HG02588 (cell line): Measurements from ENCODE around the gene PRKCE.
A peak's percentile ranks its signal among the peaks of the same experiment; 100 is the strongest.

ENCODE experiments used
- ATAC-seq: cut with Tn5 transposase; IDR thresholded peaks from one replicate; pipeline ENCODE4 v1.9.1; 2021; ENCODE audit warnings: mild to moderate bottlenecking, moderate library complexity; ENCODE audit not compliant: unreplicated experiment

Gene PRKCE

DNA sequence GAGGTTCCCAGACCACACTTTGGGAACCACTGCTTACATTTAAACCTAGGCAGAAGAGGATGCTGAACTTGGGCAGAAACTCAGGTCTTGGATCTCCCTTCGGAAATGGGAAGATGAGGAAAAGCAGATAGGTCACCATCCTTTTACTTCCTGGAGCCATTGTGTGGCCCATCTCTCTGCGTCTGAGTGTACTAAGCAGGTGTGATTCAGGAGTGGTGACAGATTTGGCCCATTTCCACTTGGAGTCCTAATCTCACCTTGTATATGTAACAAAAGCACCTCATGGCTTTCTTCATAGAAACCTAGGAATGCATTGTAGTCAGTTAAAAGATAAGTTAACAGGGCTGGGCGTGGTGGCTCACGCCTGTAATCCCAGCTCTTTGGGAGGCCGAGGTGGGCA is 71.0 kb downstream of the PRKCE start:
- ATAC-seq, result no peak

DNA sequence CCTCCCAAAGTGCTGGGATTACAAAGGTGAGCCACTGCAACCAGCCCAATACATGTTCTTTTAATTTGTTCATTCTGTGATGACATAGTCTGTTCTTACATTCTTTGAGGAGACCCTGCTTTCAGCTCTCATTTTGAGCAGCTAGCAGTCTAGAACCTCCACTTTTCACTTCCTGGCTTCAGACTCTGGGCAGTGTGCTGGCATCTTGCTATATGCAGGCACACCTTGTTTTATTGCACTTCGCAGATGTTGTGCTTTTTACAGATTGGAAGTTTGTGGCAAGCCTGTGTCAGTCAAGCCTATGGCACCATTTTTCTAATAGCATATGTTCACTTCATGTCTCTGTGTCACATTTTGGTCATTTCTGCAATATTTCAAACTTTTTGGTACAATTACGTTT is 72.4 kb downstream of the PRKCE start:
- no peak for ATAC-seq

DNA sequence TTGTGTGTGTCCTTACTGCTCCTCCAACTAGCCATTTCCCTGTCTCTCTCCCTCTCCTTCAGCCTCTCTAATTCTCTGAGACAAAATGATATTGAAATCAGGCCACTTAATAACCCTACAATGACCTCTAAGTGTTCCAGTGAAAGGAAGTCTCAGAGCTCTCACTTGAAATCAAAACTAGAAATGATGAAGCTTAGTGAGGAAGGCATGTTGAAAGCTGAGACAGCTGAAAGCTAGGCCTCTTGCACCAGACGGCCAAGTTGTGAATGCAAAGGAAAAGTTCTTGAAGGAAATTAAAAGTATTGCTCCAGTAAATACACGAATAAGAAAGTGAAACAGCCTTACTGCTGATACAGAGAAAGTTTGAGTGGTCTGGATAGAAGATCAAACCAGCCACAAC is 72.9 kb downstream of the PRKCE start:
- no peak for ATAC-seq

DNA sequence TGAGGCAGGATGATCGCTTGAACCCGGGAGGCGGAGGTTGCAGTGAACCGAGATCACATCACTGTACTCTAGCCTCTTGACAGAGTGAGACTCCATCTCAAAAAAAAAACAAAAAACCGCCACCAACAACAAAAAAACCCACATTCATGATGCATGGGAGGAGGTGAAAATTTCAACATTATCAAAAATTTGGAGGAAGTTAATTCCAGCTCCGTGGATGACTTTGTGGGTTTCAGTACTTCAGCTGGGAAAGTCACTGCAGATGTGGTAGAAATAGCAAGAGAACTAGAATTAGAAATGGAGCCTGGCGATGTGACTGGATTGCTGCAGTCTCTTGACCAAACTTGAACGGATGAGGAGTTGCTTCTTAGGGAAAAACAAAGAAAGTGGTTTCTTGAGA is 74.3 kb downstream of the PRKCE start:
- ATAC-seq, result no peak

DNA sequence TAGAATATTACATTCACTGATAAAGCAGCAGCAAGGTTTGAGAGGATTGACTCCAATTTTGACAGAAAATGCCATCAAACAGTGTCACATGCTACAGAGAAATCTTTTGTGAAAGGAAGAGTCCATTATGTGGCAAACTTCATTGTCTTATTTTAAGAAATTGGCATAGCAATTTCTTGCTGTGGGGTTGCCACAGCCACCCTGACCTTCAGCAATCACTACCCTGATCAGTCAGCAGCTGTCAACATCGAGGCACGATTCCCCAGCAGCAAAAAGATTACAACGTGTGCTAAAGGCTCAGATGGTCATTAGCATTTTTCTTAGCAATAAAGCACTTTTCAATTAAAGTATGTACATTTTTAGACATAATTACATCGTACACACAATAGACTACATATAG is 74.7 kb downstream of the PRKCE start:
- no peak for ATAC-seq

DNA sequence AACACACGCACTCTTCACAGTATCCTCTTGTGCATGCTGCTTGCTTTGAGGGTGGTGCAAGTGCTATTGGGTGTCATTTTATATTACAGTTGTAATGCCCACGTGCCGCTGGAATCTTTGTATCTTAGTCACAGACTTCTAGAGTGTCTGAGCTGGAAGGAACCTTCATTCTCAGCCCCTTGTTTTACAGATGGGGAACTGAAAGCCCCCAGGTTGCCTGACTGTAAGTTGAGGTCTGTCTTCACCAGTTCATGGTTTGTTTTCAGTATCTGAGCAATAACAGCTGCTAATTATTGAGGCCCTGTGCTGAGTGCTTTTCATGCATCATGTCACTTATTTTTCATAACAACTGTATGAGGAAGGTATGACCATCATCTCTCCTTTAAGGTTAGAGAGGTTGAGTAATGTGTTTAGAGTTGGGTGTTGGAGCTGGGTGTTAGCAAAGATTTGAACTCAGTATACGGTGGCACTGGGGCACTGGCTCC is 77.0 kb downstream of the PRKCE start:
- peak; percentile 86 for ATAC-seq

DNA sequence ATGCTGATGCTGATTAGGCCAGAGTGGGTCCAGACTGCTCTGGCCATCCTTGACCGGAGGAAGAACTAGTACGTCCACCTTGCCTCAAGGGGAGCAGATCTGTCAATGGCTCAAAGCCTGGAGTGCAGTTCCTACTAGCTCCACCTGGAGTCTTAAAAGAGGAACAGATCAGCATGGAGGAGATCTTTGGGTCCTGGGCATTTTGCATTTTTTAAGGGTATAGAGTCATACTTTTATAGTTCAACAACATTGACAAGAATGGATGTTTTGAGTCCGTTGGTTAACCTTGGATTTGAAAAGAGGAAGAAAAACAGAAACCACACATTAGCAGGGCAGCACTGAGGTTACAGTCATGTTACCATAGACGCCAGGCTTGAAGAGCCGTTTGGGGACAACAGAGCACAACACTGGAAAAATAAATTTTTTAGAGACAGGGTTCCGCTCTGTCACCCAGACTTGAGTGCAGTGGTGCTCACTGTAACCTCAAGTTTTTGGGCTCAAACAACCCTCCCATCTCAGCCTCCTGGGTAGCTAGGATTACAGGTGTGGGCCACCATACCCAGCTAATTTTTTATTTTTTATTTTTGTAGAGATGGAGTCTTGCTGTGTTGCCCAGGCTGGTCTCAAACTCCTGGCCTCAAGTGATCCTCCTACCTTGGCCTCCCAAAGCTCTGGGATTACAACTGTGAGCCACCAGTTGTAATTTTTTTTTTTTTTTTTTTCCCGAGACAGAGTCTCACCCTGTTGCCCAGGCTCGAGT is 78.5 kb downstream of the PRKCE start:
- peak; percentile 46 for ATAC-seq

DNA sequence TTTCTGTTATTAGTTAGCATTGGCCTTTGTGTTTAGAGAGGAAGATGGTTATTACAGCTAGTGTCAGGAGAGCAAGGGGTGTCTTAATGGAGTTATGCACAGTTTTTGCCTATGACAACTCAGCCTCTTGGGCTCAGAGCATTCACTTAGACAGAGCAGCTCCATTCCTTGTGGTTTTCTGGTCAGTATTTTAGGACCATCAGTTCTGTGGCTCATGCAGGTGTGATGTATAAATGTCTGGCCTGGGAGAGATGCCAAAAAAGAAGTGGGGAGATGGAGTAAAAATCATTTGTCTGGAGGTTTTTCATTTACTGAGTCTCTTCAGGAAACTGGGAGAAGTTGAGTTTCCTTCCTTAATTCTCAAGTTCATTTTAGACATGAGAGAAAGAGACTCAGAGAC is 79.7 kb downstream of the PRKCE start:
- ATAC-seq, result no peak

DNA sequence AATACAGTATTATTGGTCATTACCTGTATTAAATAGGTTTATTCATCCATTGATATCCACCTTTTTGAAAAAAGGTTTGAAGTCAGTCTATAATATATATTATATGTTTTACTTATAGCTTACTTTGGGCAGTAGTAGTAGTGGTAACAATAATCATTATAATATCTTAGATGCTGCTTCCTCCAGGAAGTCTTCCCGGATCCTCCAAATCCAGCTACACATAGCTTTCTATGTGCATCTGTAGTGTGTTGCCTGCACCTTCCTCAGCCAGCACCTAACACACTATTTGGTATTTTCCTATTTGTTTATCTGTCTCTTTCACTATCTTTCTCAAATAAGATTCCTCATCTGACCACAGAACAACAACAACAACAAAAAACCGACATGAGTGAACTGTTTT is 81.0 kb downstream of the PRKCE start:
- ATAC-seq, result no peak

DNA sequence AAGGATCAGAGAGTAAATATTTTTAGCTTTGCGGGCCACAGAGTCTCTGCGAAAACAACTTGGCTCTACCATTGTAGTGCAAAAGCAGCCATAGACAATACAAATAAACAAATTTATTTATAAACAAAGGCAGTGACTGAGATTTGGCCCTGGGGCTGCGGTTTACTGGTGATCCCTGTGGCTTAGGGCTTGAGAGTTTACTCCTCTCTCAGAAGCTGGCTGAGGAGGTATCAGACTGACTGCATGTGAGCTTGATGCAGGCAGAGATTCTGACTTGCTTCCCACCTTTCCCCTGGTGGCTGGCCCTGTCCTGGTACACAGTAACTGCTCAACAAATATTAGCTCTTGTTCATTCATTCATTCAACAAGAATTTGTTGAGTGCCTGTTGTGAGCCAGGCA is 81.5 kb downstream of the PRKCE start:
- no peak for ATAC-seq

DNA sequence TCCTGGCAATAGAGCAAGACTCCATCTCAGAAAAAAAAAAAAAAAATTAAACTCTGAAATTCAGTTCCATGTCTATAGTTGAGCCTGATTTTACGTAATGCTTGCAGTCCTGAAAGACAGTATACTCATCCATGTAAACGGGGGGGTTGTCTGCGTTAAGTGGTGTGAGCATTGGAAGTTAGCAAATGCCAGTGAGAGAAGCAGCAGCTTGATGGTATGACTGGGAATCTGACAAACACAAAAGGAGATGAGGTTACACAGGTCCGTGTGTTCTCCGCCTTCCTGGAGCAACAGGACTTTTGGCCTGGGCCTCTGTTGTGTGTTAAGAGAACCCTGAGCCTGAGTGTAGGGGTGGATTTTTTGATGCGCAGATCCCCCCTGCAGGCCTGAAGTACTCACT is 82.9 kb downstream of the PRKCE start:
- ATAC-seq, result no peak

DNA sequence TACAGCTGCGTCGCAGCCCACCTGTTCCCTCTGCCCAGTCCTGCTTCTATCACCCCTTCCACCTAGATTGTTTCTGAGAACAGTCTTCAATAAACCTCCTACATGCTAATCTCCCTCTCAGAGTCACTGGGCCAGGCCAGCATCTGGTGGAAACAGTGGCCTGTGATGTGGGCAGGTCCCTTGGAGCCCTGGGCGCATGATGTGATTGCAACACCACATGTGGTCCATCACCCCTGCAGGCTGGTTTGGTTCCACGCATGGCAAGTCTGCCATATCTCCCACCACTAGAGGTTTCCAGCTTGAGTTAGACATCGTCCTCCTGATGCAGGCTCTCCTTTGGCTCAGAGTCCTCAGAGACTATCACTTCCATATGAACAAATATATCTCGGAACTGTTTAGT is 83.5 kb downstream of the PRKCE start:
- ATAC-seq, result no peak

DNA sequence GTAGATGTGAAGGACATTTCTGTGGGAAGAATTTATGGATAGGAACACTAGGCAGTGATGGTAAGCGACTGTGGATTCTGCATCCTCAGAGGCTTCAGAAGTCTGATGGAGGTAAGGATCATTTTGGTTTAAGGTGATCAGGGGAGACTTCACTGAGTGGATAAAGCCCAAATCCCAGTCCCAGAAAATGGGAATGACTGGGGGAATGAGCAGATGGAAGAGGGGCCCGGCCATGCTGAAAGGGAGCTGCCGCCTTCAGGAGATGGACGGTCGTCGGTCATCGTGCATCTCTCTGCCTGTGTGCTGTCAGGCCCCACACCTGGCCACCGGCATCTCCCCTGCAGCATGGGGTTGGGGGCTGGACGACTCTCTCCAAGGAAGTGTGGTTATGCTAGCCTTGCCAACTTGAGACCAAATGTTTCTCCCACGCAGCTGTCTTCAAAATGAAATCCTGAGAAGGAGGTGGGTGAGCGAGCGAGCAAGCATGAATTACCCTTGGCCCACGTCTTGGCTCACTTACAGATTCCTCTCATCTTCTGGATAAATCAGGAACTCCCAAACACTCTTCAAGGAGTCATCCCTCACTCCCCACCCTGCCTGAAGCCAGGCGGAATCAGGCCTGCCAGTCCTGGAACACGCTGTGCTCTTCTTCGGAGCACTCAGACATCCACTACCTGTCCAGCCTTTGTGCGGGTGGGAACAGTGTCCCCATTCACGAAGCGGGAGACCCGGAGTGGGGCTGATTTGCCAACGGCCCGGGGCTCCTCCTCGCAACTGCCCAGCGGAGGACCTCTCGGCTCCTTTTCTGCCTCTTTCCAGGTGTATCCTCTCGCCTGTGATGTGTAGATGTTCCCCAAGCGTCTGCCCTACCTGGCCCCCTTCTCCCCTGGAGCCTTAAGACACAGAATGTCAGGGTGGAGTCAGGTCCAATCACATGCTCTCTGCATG is 85.6 kb downstream of the PRKCE start:
- no peak for ATAC-seq

DNA sequence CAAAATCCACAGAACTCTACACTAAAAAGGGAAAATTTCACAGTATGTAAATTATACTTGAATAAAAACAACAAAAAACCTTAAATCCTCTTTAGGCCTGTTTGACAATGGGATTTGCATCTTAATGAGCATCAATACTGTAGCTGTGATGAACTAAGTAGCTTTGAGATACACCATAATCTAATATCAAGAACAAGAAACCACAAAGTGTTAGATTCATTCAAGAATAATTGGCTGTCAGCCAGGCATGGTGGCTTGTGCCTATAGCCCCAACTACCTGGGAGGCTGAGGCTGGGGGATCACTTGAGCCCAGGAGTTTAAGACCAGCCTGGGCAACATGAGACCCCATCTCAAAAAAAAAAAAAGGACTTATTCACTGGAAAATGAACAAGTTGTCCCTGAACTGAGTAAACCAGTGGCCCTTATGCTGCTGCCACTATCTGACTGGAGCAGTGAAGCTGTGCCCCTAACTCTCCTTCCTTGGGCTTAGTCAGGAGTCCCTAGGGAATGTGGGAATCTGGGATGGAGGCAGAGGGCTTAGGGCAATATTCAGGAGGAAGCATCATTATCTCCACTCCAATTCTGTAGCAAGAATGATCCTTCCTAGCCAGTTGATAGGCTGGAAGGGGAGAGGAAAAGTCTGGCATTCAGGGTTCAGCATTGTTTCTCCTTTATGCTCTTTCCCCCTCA is 88.5 kb downstream of the PRKCE start:
- ATAC-seq, result no peak

DNA sequence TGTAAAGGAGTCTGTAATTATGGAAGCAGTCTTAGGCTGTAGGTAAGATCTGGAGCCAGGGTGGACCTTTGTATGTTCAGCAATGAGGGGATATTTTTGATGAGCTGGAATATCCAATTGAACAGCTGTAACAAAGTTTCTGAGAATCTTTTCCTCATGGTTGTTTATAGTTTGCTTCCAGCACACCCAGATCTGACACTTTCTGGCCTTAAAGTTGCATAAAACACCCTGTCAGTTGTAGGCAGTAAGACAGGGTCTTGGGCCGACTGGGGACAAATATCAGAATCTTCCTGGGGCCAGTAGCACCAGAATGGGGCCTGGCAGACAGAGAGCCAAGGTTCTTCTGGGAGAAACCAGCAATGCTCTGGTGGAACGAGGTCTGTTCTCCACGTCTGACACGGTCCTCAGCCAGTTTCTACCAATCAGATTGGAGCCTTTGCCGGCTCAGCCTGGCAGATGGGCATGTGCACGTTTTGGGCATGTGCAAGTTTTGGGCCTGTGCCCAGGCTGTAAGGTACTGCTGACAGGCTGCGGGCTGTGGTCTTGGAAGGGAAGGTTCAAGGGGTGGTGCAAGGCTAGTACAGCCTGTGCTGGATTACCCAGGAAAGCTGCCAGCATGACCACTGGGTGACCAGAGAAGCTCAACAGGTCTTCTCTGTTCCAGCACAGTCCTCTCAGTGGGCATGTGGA is 89.8 kb downstream of the PRKCE start:
- ATAC-seq, result no peak

DNA sequence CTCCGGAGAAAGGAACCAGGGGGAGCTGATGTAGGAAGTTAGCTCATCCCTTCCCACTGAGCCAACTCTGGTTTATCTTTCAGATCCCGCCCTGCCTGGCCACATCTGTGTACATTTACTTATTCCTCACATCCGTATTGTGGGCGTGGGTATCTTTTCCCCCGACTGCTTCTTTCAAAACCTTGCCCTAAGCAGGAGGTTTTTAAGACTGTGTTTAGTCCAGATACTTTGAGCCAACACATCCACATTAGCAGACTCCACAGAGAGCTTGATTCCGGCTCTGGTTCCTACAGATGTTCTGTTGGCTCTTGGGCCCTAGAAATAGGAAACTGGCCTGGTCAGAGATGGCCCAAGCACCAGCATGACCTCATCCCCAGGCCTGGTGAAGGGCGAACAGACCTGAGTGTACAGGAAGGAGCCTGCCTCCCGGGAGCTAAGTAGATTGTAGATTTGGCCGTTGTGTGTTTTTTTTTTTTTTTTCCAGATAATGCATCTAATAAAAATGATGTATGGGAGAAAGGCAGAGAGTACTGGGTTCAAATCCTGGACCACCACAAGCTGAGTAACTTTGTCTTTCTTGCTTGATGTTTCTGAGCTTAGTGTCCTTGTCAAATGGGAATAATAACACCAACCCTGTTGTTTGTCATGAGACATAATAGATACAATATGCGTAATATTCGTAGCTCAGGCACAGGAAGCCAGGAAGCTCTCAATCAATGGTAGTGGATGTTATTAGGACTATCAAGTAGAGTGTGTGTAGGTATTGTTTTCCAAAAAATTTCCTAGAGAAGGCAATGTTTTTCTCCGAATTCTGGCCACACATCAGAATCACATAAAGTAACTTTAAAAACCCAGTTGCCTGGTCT is 92.3 kb downstream of the PRKCE start:
- ATAC-seq, result no peak

DNA sequence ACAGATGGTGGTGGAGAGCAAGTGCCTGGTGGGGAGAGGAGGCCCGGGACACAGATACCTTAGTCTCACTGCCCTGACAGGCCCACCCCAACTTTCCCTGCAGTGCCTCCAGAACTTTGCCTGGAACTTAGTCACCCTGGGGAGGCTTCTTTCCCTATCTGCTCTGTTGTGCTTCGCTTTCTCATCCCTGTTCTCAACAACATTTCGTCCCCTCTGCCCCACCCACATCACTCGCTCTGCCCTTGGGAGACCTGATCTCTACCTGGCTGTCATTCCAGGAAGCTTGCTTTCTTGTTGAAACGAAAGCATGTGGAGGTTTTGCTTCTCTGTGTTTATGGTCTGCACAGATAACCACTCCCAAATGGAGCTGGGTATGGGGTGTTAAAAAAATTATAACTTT is 93.8 kb downstream of the PRKCE start:
- no peak for ATAC-seq

DNA sequence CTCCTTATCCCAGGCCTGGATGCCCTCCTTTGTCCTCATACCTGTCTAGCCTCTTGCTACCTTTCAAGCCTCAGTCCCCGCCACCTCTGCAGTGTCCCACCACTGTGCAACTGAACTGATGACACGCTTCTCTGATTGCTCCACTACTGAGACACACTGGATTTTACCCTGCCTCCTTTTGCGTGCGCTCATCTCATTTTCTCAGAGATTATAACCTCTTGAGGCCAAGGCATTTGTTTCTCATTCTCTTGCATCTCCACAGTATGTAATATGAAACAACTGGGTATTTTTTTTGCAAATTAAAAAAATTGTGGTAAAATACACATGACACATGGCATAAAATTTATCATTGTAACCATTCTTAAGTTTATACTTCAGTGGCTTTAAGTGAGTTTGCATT is 95.4 kb downstream of the PRKCE start:
- ATAC-seq, result no peak

DNA sequence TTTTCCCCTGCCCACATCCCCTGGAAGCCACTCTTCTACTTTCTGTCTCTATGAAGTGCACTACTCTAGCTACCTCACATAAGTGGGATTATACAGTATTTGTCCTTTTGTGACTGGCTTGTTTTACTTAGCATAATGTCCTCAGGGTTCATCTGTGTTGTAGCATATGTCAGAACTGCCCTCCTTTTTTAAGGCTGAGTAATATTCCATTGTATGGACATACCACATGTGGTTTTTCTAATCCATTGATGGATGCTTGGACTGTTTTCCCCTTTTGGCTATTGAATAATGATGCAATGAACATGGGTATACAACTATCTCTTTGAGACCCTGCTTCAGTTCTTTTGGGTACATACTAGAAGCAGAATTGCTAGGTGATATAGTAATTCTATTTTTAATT is 95.9 kb downstream of the PRKCE start:
- no peak for ATAC-seq

DNA sequence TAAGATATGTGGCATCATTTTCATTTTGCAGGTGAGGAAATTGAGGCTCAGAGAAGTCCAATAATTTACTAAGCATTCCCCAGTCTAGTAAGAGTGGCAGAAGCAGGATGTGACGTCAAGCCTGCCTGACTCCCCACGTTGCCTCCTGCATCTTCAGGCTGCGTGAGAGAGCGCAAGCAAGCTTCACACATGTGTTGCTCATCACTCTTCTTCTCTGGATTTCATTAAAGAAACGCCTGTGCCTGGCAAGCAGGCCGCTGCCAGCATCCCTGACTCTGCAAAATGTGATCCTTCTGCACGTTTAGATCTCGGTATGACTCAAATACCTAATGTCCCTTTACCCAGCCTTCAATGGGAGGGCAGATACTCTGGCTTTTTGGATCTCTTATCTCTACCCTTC is 96.8 kb downstream of the PRKCE start:
- ATAC-seq, result no peak
